ACC112 (cell line): ENCODE results near the gene MISP3.
A peak's percentile ranks its signal among the peaks of the same experiment; 100 is the strongest.

Experiments
- H2AFZ ChIP-seq: fragments of 200-600 bp; sonication (generic); one replicate; pipeline ENCODE4 v1.6.0; 2017; ENCODE audit warnings: antibody characterized with exemption, low read length; ENCODE audit not compliant: unreplicated experiment
- H3K27ac ChIP-seq: fragments of 200-600 bp; sonication (generic); 2 replicates; pipeline ENCODE4 v1.5.1; 2014; ENCODE audit warnings: low read depth, mild to moderate bottlenecking, antibody characterized with exemption, low read length, moderate library complexity
- H3K27me3 ChIP-seq: fragments of 200-600 bp; sonication (generic); 2 replicates; pipeline ENCODE4 v1.6.1; 2014; ENCODE audit warnings: mild to moderate bottlenecking, antibody characterized with exemption, low read length, moderate library complexity, mixed read lengths; ENCODE audit not compliant: insufficient read depth
- H3K36me3 ChIP-seq: fragments of 200-600 bp; sonication (generic); 2 replicates; pipeline ENCODE4 v1.6.1; 2016; ENCODE audit warnings: mild to moderate bottlenecking, antibody characterized with exemption, low read length, moderate library complexity, mixed read lengths; ENCODE audit not compliant: insufficient read depth
- H3K4me1 ChIP-seq: fragments of 200-600 bp; sonication (generic); one replicate; pipeline ENCODE4 v1.6.1; 2016; ENCODE audit warnings: low read length, mixed read lengths; ENCODE audit not compliant: insufficient read depth, unreplicated experiment, control insufficient read depth
- H3K4me3 ChIP-seq: fragments of 200-600 bp; sonication (generic); 2 replicates; pipeline ENCODE4 v1.5.1; 2014; ENCODE audit warnings: mild to moderate bottlenecking, low read depth, low read length
- H3K79me2 ChIP-seq: fragments of 200-600 bp; sonication (generic); one replicate; pipeline ENCODE4 v1.6.0; 2016; ENCODE audit warnings: low read length; ENCODE audit not compliant: control insufficient read depth, unreplicated experiment, insufficient read depth

The MISP3 gene

DNA sequence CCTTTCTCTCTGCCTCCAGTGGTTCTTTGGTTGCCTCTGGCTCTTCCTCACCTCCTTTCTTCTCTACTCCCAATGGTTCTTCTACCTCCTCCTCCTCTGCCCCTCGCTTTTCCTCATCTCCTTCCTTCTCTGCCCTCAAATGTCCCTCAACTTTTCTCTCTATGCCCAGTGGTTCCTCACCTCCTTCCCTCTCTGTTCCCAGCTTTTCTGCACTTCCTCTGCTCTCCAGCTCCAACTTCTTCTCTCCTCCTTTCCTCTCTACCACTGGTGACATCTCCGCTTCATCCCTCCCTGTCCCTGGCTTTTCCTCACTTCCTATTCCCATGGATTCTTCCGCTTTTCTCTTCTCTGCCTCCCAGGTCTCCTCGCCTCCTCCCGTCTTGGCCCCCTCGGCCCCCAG, 18.5 kb upstream of the MISP3 start:
- Histone ChIP-seq H2AFZ (no peak overlapping the region), H3K27me3 (peaks cover 7% of the 10 kb centered on the region), H3K27ac (no peak overlapping the region), H3K79me2 (no peaks in the 10 kb centered on the region), H3K4me3 (no peak overlapping the region), H3K36me3 (no peaks in the 10 kb centered on the region), H3K4me1 (peaks cover 3% of the 10 kb centered on the region)

DNA sequence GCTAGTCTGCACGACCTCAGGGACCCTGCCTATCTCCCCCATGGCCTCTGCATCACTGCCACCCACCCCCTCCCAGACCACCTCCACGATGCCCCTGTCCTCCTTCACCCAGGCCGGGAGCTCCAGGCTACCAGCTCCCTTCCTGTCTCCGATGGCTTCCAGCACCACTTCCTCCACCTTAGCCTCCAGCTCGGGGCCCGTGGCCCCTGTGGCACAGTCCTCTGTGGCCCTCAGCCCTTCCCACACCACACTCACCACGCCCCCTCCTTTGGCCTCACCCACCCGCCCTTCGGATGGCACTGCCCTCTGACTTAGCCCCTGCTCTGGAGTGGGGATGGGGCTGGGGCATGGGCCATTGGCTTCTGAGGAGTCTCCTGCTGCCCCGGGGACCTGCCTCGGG, 17.9 kb upstream of the MISP3 start:
- Histone ChIP-seq H3K4me1 (peaks cover 3% of the 10 kb centered on the region), H3K79me2 (no peaks in the 10 kb centered on the region), H2AFZ (no peak overlapping the region), H3K27me3 (peaks cover 7% of the 10 kb centered on the region), H3K4me3 (no peak overlapping the region), H3K36me3 (no peaks in the 10 kb centered on the region), H3K27ac (no peak overlapping the region)

DNA sequence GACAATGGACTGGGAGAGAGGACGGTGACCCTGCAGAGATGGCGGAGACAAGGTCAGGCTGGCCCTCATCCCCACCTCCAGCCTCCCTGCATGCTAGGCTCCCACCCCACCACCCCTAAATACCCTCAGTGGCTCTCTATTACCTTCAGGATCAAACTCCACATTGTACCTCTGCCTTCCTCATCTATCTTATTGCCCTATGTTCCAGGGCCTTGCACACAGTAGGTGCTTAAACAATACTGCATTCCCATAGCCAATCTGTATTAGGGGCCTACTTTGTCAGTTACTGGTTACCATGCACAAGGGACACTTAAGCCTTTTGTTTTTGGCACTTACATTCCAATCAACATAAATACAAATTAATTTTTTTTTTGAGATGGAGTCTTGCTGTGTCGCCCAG, 17.2 kb upstream of the MISP3 start:
- Histone ChIP-seq H3K79me2 (no peaks in the 10 kb centered on the region), H3K4me1 (peaks cover 3% of the 10 kb centered on the region), H3K27me3 (peaks cover 7% of the 10 kb centered on the region), H3K27ac (no peak overlapping the region), H2AFZ (no peak overlapping the region), H3K36me3 (no peaks in the 10 kb centered on the region), H3K4me3 (no peak overlapping the region)

GRCh38 chr19:14056069-14056666, 16.4 kb upstream of the MISP3 start:
- Histone ChIP-seq H3K79me2 (no peaks in the 10 kb centered on the region), H2AFZ (no peak overlapping the region), H3K27me3 (peaks cover 7% of the 10 kb centered on the region), H3K27ac (no peak overlapping the region), H3K4me1 (peaks cover 3% of the 10 kb centered on the region), H3K4me3 (no peak overlapping the region), H3K36me3 (no peaks in the 10 kb centered on the region)

DNA sequence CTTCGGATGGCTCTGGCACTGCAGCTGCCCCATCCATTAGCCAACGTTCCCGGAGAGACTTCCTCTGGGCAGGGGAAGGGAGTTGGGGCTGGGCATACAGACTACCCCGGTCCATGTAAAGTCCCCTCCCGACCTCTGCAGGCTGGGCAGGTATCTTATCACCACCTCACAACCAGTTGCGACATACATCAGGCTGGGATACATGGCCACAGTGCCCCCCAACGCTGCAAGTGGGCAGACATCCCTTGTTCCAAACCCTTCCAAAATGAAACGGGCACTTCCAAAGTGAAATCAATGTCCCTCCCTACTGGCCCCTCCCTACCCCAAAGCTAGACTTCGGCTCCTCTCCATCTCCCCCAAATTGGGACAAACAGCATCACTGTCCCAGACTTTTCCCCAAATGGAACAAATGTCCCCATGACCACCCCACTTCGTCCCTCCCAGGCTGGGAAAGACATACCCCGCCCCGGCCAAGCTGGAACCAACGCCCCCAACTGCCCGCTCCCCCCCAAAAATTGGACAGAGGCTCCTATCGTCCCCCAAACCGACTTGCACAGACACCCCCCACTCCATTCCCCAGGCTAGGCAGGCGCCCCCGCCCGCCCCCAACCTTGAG, 15.7 kb upstream of the MISP3 start:
- Histone ChIP-seq H3K27ac (no peak overlapping the region), H3K4me3 (peak overlapping the region; percentile 53), H3K4me1 (peaks cover 3% of the 10 kb centered on the region), H3K27me3 (peaks cover 7% of the 10 kb centered on the region), H2AFZ (no peak overlapping the region), H3K79me2 (no peaks in the 10 kb centered on the region), H3K36me3 (no peaks in the 10 kb centered on the region)

- peak overlapping the region; percentile 59; the same call in 1 of the 2 replicates for H3K4me3 ChIP-seq
Observed at GRCh38 chr19:14058182-14059092, 14.1 kb upstream of the MISP3 start.

DNA sequence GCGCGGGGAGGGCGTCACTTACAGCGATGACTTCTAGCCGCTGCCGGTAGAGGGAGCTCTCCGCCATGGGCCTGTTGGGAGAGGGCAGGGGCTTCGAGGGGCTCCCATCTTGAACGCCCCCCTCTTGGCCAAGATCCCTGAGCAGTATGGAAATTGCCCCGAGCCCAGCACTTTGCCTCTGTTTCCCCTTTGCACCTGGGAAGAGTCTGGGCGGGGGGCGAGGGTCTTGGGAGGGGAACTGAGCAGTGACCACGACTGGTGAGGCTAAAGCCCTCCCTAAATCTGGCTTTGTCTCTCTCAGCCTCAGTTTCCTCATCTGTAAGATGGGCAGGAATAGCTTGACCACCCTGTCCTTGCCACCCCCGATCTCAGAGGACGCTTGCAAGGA, 13.5 kb upstream of the MISP3 start:
- Histone ChIP-seq H3K36me3 (no peaks in the 10 kb centered on the region), H3K79me2 (no peaks in the 10 kb centered on the region), H3K4me1 (peaks cover 3% of the 10 kb centered on the region), H3K4me3 (no peak overlapping the region), H3K27me3 (peaks cover 7% of the 10 kb centered on the region), H2AFZ (no peak overlapping the region), H3K27ac (no peak overlapping the region)

More at GRCh38 chr19:14058182-14059092, 14.1 kb upstream of the MISP3 start:
- Histone ChIP-seq H3K27ac (no peak overlapping the region), H3K27me3 (peaks cover 7% of the 10 kb centered on the region), H3K79me2 (no peaks in the 10 kb centered on the region), H3K4me1 (peaks cover 3% of the 10 kb centered on the region), H3K36me3 (no peaks in the 10 kb centered on the region), H2AFZ (no peak overlapping the region)

GRCh38 chr19:14059652-14060155, 12.9 kb upstream of the MISP3 start:
- Histone ChIP-seq H3K27me3 (peaks cover 7% of the 10 kb centered on the region), H3K4me3 (no peak overlapping the region), H2AFZ (no peak overlapping the region), H3K79me2 (no peaks in the 10 kb centered on the region), H3K4me1 (peaks cover 3% of the 10 kb centered on the region), H3K36me3 (no peaks in the 10 kb centered on the region), H3K27ac (no peak overlapping the region)

GRCh38 chr19:14061081-14061749, 11.4 kb upstream of the MISP3 start:
- H3K36me3 ChIP-seq: no peaks in the 10 kb centered on the region
- peaks cover 3% of the 10 kb centered on the region for H3K4me1 ChIP-seq
- no peak overlapping the region for H3K4me3 ChIP-seq
- H3K27me3 ChIP-seq: peaks cover 7% of the 10 kb centered on the region
- H3K79me2 ChIP-seq: no peaks in the 10 kb centered on the region
- no peak overlapping the region for H3K27ac ChIP-seq
- H2AFZ ChIP-seq: no peak overlapping the region

DNA sequence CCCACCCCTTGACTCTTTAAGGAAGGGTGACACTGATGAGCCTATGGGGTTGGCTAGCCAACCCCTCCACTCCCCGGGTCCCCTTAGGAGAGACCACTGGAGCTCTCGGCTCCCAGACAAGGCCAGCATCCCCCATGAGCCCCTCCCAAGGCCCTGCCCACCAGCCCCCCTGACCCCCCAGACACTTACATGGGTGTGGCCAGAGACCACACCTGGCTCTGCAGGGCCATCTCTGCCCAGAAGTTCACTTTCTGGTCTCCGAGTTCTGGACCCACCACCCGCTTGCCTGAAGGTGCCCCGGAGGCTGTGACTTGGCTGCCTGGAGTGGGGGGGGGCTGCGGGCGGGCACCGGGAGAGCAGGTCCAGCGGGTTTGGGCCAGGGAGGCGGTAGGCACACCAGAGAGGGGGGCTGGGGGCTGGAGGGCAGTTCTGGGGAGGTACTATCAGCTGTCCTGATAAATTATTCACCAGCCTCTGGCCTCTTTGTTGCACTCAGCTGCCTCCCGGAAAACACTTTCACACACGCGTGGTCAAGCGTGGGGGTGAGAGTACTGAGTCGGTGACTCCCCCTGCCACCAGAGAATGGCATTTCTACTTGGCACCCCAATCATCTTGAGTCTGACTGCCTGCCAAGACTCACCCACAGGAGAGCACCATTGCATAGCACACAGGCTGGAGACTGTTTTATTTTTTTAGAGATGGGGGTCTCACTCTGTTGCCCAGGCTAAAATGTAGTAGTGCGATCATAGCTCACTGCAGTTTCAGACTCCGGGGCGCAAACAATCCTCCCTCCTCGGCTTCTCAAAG, 10.6 kb upstream of the MISP3 start, which contains the start of gene PALM3:
TSS of gene PALM3 (minus strand) at position 326 of the 807 bp plus-strand sequence. CDS start at position 230, 96 bp downstream.
- Histone ChIP-seq H3K36me3 (no peaks in the 10 kb centered on the region), H3K4me3 (no peak within 1 kb of the TSS), H3K27me3 (peaks cover 7% of the 10 kb centered on the region), H3K27ac (no peak within 1 kb of the TSS), H3K4me1 (peaks cover 3% of the 10 kb centered on the region), H2AFZ (no peak within 1 kb of the TSS), H3K79me2 (no peaks in the 10 kb centered on the region)
